Measurements from ENCODE around the gene FAU. TPM values are rescaled to one million over a fixed set of nuclear protein-coding genes. Genes with fewer than 3 reads are reported as not detected.
A peak's percentile ranks its signal among the peaks of the same experiment; 100 is the strongest.

FAU gene
- total and polyA plus RNA-seq, 2 of the 13 experiments (the other 11 are each of a cell fraction or from before 2014, with no cell fraction given): 374 to 869 TPM

- TF ChIP-seq ZNF142 (CRISPR knock-in tag; IDR thresholded peaks at IDR 0.05) (no peak), ZNF615 (CRISPR knock-in tag; IDR thresholded peaks at IDR 0.05; ENCODE audit: borderline replicate concordance) (no peak), ETS1 (CRISPR knock-in tag; IDR thresholded peaks at IDR 0.05) (no peak), GTF2F1 (IDR thresholded peaks at IDR 0.05; ENCODE audit: low read length) (no peak), MTA1 (CRISPR knock-in tag; IDR thresholded peaks at IDR 0.05; ENCODE audit: borderline replicate concordance) (peak; percentile 82), HMGXB3 (CRISPR knock-in tag; IDR thresholded peaks at IDR 0.05; ENCODE audit: borderline replicate concordance) (peak; percentile 67; the same call in 1 of the 2 replicates), ZBTB44 (CRISPR knock-in tag; IDR thresholded peaks at IDR 0.05) (peak; percentile 50; the same call in 1 of the 2 replicates), ZFYVE20 (CRISPR knock-in tag; IDR thresholded peaks at IDR 0.05; ENCODE audit: borderline replicate concordance, low read depth) (0 out of 2 replicates have a peak, but pooled peaks have one; percentile 60), NR2F6 (IDR thresholded peaks at IDR 0.05) (no peak), NR2F6 (CRISPR knock-in tag; IDR thresholded peaks at IDR 0.05) (peak; percentile 48; the same call in 1 of the 2 replicates)
- TF ChIP-seq, protein P1, sequence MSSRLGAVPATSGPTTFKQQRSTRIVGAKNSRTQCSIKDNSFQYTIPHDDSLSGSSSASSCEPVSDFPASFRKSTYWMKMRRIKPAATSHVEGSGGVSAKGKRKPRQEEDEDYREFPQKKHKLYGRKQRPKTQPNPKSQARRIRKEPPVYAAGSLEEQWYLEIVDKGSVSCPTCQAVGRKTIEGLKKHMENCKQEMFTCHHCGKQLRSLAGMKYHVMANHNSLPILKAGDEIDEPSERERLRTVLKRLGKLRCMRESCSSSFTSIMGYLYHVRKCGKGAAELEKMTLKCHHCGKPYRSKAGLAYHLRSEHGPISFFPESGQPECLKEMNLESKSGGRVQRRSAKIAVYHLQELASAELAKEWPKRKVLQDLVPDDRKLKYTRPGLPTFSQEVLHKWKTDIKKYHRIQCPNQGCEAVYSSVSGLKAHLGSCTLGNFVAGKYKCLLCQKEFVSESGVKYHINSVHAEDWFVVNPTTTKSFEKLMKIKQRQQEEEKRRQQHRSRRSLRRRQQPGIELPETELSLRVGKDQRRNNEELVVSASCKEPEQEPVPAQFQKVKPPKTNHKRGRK (CRISPR knock-in tag; IDR thresholded peaks at IDR 0.05): no peak
Observed at GRCh38 chr11:65083834-65084597, 37.9 kb downstream of the FAU start, which contains the start of the genes CDCA5 and ZFPL1 (continued).

Data from HepG2 (cell line).